ENCODE results near the gene PTPRN2. TPM values are rescaled to one million over a fixed set of nuclear protein-coding genes. Genes with fewer than 3 reads are reported as not detected.

Gene PTPRN2
- total RNA-seq, 2 donors from 2014 or later, result 26.1 to 55.5 TPM

- no peak for DNase-seq (ENCODE audit: low spot score)
- Histone ChIP-seq H3K9me3 (no peaks in the 10 kb centered on the region), H3K4me3 (no peak overlapping the region), H3K27ac (no peak overlapping the region), H3K4me1 (replicated peaks) (no peaks in the 10 kb centered on the region), H3K27me3 (replicated peaks; ENCODE audit: insufficient read depth) (no peaks in the 10 kb centered on the region), H3K36me3 (no peaks in the 10 kb centered on the region)
- TF ChIP-seq POLR2A (IDR thresholded peaks at IDR 0.05), result no peak
- no peak for TF ChIP-seq POLR2AphosphoS5 (IDR thresholded peaks at IDR 0.05)
- TF ChIP-seq CTCF (IDR thresholded peaks at IDR 0.05), result no peak
- WGBS, result 90% methylated on average over 16 of the region's 16 CpGs
- intact Hi-C loops (cut with DNase I), result no loop called here
These were observed 193.5 kb downstream of the PTPRN2 start for GRCh38 chr7:158393926-158394625.

GRCh38 chr7:158392251-158392650 lies 195.4 kb downstream of the PTPRN2 start:
- WGBS, result 89% methylated on average over 11 of the region's 11 CpGs
- Histone ChIP-seq H3K27me3 (replicated peaks; ENCODE audit: insufficient read depth) (no peaks in the 10 kb centered on the region), H3K9me3 (no peaks in the 10 kb centered on the region), H3K27ac (no peak overlapping the region), H3K4me1 (replicated peaks) (no peaks in the 10 kb centered on the region), H3K36me3 (no peaks in the 10 kb centered on the region), H3K4me3 (no peak overlapping the region)
- DNase-seq (ENCODE audit: low spot score), result no peak
- no peak for TF ChIP-seq POLR2A (IDR thresholded peaks at IDR 0.05)
- TF ChIP-seq POLR2AphosphoS5 (IDR thresholded peaks at IDR 0.05), result no peak
- no peak for TF ChIP-seq CTCF (IDR thresholded peaks at IDR 0.05)
- intact Hi-C loops (cut with DNase I), result no loop called here

- no peaks in the 10 kb centered on the region for H3K36me3 ChIP-seq
- intact Hi-C loops (cut with DNase I), result no loop called here
- 85% methylated on average over 2 of the region's 4 CpGs for WGBS
- no peaks in the 10 kb centered on the region for H3K27me3 ChIP-seq (replicated peaks; ENCODE audit: insufficient read depth)
- no peak overlapping the region for H3K4me3 ChIP-seq
- no peak for DNase-seq (ENCODE audit: low spot score)
- no peaks in the 10 kb centered on the region for H3K4me1 ChIP-seq (replicated peaks)
- no peak overlapping the region for H3K27ac ChIP-seq
- TF ChIP-seq CTCF (IDR thresholded peaks at IDR 0.05), result no peak
- TF ChIP-seq POLR2A (IDR thresholded peaks at IDR 0.05), result no peak
- TF ChIP-seq POLR2AphosphoS5 (IDR thresholded peaks at IDR 0.05), result no peak
- H3K9me3 ChIP-seq, result no peaks in the 10 kb centered on the region
These were observed 196.1 kb downstream of the PTPRN2 start for GRCh38 chr7:158391541-158391940.

GRCh38 chr7:158391141-158391540 lies 196.5 kb downstream of the PTPRN2 start:
- no peak for DNase-seq (ENCODE audit: low spot score)
- intact Hi-C loops (cut with DNase I), result no loop called here
- Histone ChIP-seq H3K4me1 (replicated peaks) (no peaks in the 10 kb centered on the region), H3K36me3 (no peaks in the 10 kb centered on the region), H3K9me3 (no peaks in the 10 kb centered on the region), H3K27me3 (replicated peaks; ENCODE audit: insufficient read depth) (no peaks in the 10 kb centered on the region), H3K27ac (no peak overlapping the region), H3K4me3 (no peak overlapping the region)
- TF ChIP-seq POLR2A (IDR thresholded peaks at IDR 0.05) (no peak), POLR2AphosphoS5 (IDR thresholded peaks at IDR 0.05) (no peak), CTCF (IDR thresholded peaks at IDR 0.05) (no peak)
- 91% methylated on average over 12 of the region's 12 CpGs for WGBS

GRCh38 chr7:158390460-158390859 lies 197.2 kb downstream of the PTPRN2 start:
- Histone ChIP-seq H3K27me3 (replicated peaks; ENCODE audit: insufficient read depth) (no peaks in the 10 kb centered on the region), H3K4me1 (replicated peaks) (no peaks in the 10 kb centered on the region), H3K4me3 (no peak overlapping the region), H3K36me3 (no peaks in the 10 kb centered on the region), H3K27ac (no peak overlapping the region), H3K9me3 (no peaks in the 10 kb centered on the region)
- TF ChIP-seq POLR2AphosphoS5 (IDR thresholded peaks at IDR 0.05) (no peak), CTCF (IDR thresholded peaks at IDR 0.05) (no peak), POLR2A (IDR thresholded peaks at IDR 0.05) (no peak)
- DNase-seq (ENCODE audit: low spot score), result no peak
- intact Hi-C loops (cut with DNase I), result no loop called here
- 96% methylated on average over 16 of the region's 16 CpGs for WGBS
